Spleen (tissue), 7 donors: Measurements from ENCODE around the gene CHRNA9.

Experiments used
- CTCF ChIP-seq, 11 experiments: fragments of 200-600 bp in 7 of 11; fragments of 450-650 bp in 4 of 11; sonication (generic) in 4 of 11; IDR thresholded peaks in 8 of 11; conservative IDR thresholded peaks in 3 of 11; 1 replicate in 7 of 11; 2 replicates in 4 of 11; pipeline versions ENCODE4 v1.4.0 to v1.8.0; 2016 to 2021; ENCODE audit warnings: antibody characterized with exemption in 11 of 11, inconsistent platforms in 4 of 11, mild to moderate bottlenecking in 1 of 11
- POLR2A ChIP-seq, 3 donors: fragments of 450-650 bp; IDR thresholded peaks; one replicate each; pipeline ENCODE4 v1.5.1; 2017; ENCODE audit warnings: antibody characterized with exemption in 3 of 3, mild to moderate bottlenecking in 1 of 3
- donor health status: DM: no; HTN: no; CAD: no; lungs with moderate emphysema.
- donor health status: DM: no; HTN: no; CAD: no.
- donor health status: DM: no; HTN: no; CAD: no.

GRCh38 chr4:40375620-40376019 is 40.5 kb downstream of the CHRNA9 start:
- TF ChIP-seq POLR2A (IDR thresholded peaks at IDR 0.05) (no peak), CTCF (IDR thresholded peaks at IDR 0.05 in 8 of 11, conservative IDR thresholded peaks at IDR 0.05 in 3 of 11) (no peak)
